Gastrocnemius medialis (tissue), 4 donors: Measurements from ENCODE around the gene ZNF160. TPM values are rescaled to one million over a fixed set of nuclear protein-coding genes. Genes with fewer than 3 reads are reported as not detected.
"Not testable (repeated sequence)": the region's sequence is repeated elsewhere in the genome, so short reads cannot be mapped to it uniquely, and the experiment has no call there.

Experiments used
- ATAC-seq, 2 donors: fragments of 150-250 bp; one replicate each; pipeline ENCODE4 v1.9.1; 2016
- DNase-seq, 2 donors: peaks; one replicate each; pipeline ENCODE4 v3.0.0-alpha.2; 2019
- H3K27ac ChIP-seq, 4 donors: fragments of 200-600 bp; sonication (generic); 1 replicate in 1 of 4; 2 replicates in 3 of 4; pipeline ENCODE4 v1.5.1; 2016 to 2018; ENCODE audit warnings: mild to moderate bottlenecking in 2 of 4, moderate library complexity in 1 of 4
- H3K27me3 ChIP-seq, 3 donors: fragments of 200-600 bp; sonication (generic) in 2 of 3; 1 replicate in 1 of 3; 2 replicates in 2 of 3; pipeline versions ENCODE4 v1.5.1 to v1.6.0; 2016 to 2019; ENCODE audit warnings: mild to moderate bottlenecking in 1 of 3, moderate library complexity in 1 of 3
- H3K36me3 ChIP-seq, 2 donors: fragments of 200-600 bp; sonication (generic) in 1 of 2; one replicate each; pipeline ENCODE4 v1.5.1; 2017 to 2018
- H3K4me1 ChIP-seq, 2 donors: fragments of 200-600 bp; sonication (generic) in 1 of 2; one replicate each; pipeline ENCODE4 v1.5.1; 2016 to 2017; ENCODE audit warnings: mild to moderate bottlenecking in 2 of 2
- H3K4me3 ChIP-seq, 4 donors: fragments of 200-600 bp; sonication (generic) in 3 of 4; 1 replicate in 1 of 4; 2 replicates in 3 of 4; pipeline ENCODE4 v1.5.1; 2016 to 2019; ENCODE audit warnings: mild to moderate bottlenecking in 2 of 4
- H3K9me3 ChIP-seq, 3 donors: fragments of 200-600 bp; sonication (generic) in 2 of 3; 1 replicate in 1 of 3; 2 replicates in 2 of 3; pipeline ENCODE4 v1.5.1; 2016 to 2019
- CTCF ChIP-seq, 5 experiments: fragments of 450-650 bp in 3 of 5; fragments of 200-600 bp in 2 of 5; sonication (generic) in 2 of 5; IDR thresholded peaks in 4 of 5; conservative IDR thresholded peaks in 1 of 5; 1 replicate in 4 of 5; 2 replicates in 1 of 5; pipeline ENCODE4 v1.5.1; 2016 to 2019; ENCODE audit warnings: antibody characterized with exemption in 5 of 5, mild to moderate bottlenecking in 3 of 5, moderate library complexity in 3 of 5
- POLR2A ChIP-seq, 2 donors: fragments of 450-650 bp; IDR thresholded peaks; one replicate each; pipeline ENCODE4 v1.6.1; 2017; ENCODE audit warnings: antibody characterized with exemption in 2 of 2, mild to moderate bottlenecking in 2 of 2, moderate library complexity in 2 of 2
- in situ Hi-C, 4 donors: fragments of 200-750 bp; cut with MboI; loops; one replicate each; pipeline versions ENCODE4 v1.15.0 to v1.8.0; 2017; ENCODE audit warnings: low sequenced_read_pairs in 4 of 4
- intact Hi-C: fragments of 100-400 bp; cut with DNase I; formaldehyde crosslinking; loops from one replicate; pipeline ENCODE4 v1.15.1; 2023; ENCODE audit warnings: low total_unique reads
- total RNA-seq, 4 donors: library from RNA; depleted of rRNA; stranded (reverse); fragments of >200 nt; gene quantifications; one replicate each; pipeline versions ENCODE4 v1.1.0 to v1.2.3, GENCODE V29; 2016

Gene ZNF160
- total RNA-seq, 4 donors from 2014 or later, result 8.3 to 20.7 (median 11.9) TPM

GRCh38 chr19:53034948-53035675, 68.1 kb downstream of the ZNF160 start:
- ATAC-seq (no peak), DNase-seq (no peak)
- intact Hi-C loops (no loop called here), in situ Hi-C loops (no loop called here)
- H3K27ac ChIP-seq, result no peak overlapping the region
- no peaks in the 10 kb centered on the region for H3K9me3 ChIP-seq
- no peaks in the 10 kb centered on the region for H3K4me1 ChIP-seq
- no peaks in the 10 kb centered on the region for H3K36me3 ChIP-seq
- H3K4me3 ChIP-seq, result no peak overlapping the region
- H3K27me3 ChIP-seq, result peaks cover 2 to 20% (median 3%) of the 10 kb centered on the region in 3 donors
- no peak for TF ChIP-seq CTCF (IDR thresholded peaks at IDR 0.05 in 4 of 5, conservative IDR thresholded peaks at IDR 0.05 in 1 of 5)
- TF ChIP-seq POLR2A (IDR thresholded peaks at IDR 0.05), result no peak

- in situ Hi-C loops, result no loop called here
- H3K27me3 ChIP-seq, result peaks cover 2 to 20% (median 3%) of the 10 kb centered on the region in 3 donors
- ATAC-seq, result no peak
Measured at GRCh38 chr19:53034054-53034453, 69.2 kb downstream of the ZNF160 start.

GRCh38 chr19:53028306-53028705, 74.9 kb downstream of the ZNF160 start:
- DNase-seq, H3K4me1 ChIP-seq, in situ Hi-C loops, intact Hi-C loops, H3K27ac ChIP-seq, H3K27me3 ChIP-seq, H3K4me3 ChIP-seq, ATAC-seq, H3K36me3 ChIP-seq, H3K9me3 ChIP-seq: not testable (repeated sequence)

More at GRCh38 chr19:53034054-53034453, 69.2 kb downstream of the ZNF160 start:
- no peak overlapping the region for H3K27ac ChIP-seq
- no peak for TF ChIP-seq POLR2A (IDR thresholded peaks at IDR 0.05)
- no peak for DNase-seq
- no peaks in the 10 kb centered on the region for H3K9me3 ChIP-seq
- no peaks in the 10 kb centered on the region for H3K4me1 ChIP-seq
- H3K4me3 ChIP-seq, result no peak overlapping the region
- H3K36me3 ChIP-seq, result no peaks in the 10 kb centered on the region
- intact Hi-C loops, result no loop called here

- no peak for ATAC-seq
Measured at GRCh38 chr19:53019684-53020083, 83.5 kb downstream of the ZNF160 start.

More at GRCh38 chr19:53019684-53020083, 83.5 kb downstream of the ZNF160 start:
- TF ChIP-seq CTCF (IDR thresholded peaks at IDR 0.05 in 4 of 5, conservative IDR thresholded peaks at IDR 0.05 in 1 of 5) (no peak), POLR2A (IDR thresholded peaks at IDR 0.05) (no peak)
- DNase-seq, result no peak
- Histone ChIP-seq H3K36me3 (no peaks in the 10 kb centered on the region), H3K9me3 (no peaks in the 10 kb centered on the region), H3K4me1 (no peaks in the 10 kb centered on the region), H3K27ac (no peak overlapping the region), H3K27me3 (no peaks in the 10 kb centered on the region), H3K4me3 (no peak overlapping the region)
- intact Hi-C loops (no loop called here), in situ Hi-C loops (no loop called here)

Other genes with a start within 250 kb of the ZNF160 start
- 1 to 10 TPM; 2.6 to 5.9 (median 3.5) TPM for gene ZNF468, start 245.8 kb downstream of the ZNF160 start, total RNA-seq
- gene ZNF320, start 205.8 kb downstream of the ZNF160 start, total RNA-seq, result 1 to 10 TPM in 3 of 4 donors, not detected in 1; 1.3 to 2.7 (median 2.5) TPM
- under 1 TPM; 0.15 to 0.29 (median 0.20) TPM for gene ZNF888, start 180.0 kb downstream of the ZNF160 start, total RNA-seq
- gene ZNF816, start 140.5 kb downstream of the ZNF160 start, total RNA-seq, result 1 to 10 TPM; 1.0 to 3.1 (median 1.6) TPM
- under 1 TPM in 1 of 4 donors, not detected in 3; 0.12 TPM for gene ERVV-1, start 89.5 kb downstream of the ZNF160 start, total RNA-seq
- not detected for gene ERVV-2, start 58.7 kb downstream of the ZNF160 start, total RNA-seq
- gene ZNF415, start 29.5 kb upstream of the ZNF160 start, total RNA-seq, result 1 to 10 TPM; 1.6 to 4.0 (median 3.7) TPM
- gene ZNF347, start 55.6 kb upstream of the ZNF160 start, total RNA-seq, result 1 to 10 TPM; 3.0 to 5.1 (median 4.5) TPM
- under 1 TPM in 2 of 4 donors, not detected in 2; 0.13 to 0.27 TPM for gene ZNF665, start 89.9 kb upstream of the ZNF160 start, total RNA-seq
- gene ZNF677, start 151.5 kb upstream of the ZNF160 start, total RNA-seq, result 1 to 10 TPM; 1.7 to 7.2 (median 4.8) TPM
- gene VN1R2, start 154.9 kb upstream of the ZNF160 start, total RNA-seq, result not detected
- not detected for gene VN1R4, start 164.3 kb upstream of the ZNF160 start, total RNA-seq
- gene ZNF845, start 230.3 kb upstream of the ZNF160 start, total RNA-seq, result 1 to 10 TPM in 3 of 4 donors, under 1 TPM in 1; 1.00 to 2.3 (median 1.4) TPM